DMS53 (cell line): Measurements from ENCODE around the gene CALCOCO1.
"Not testable (repeated sequence)": the region's sequence is repeated elsewhere in the genome, so short reads cannot be mapped to it uniquely, and the experiment has no call there.

Experiments
- DNase-seq: peaks from one replicate; lab custom pipeline; 2025; lab: John Stamatoyannopoulos, UW

Gene CALCOCO1, protein sequence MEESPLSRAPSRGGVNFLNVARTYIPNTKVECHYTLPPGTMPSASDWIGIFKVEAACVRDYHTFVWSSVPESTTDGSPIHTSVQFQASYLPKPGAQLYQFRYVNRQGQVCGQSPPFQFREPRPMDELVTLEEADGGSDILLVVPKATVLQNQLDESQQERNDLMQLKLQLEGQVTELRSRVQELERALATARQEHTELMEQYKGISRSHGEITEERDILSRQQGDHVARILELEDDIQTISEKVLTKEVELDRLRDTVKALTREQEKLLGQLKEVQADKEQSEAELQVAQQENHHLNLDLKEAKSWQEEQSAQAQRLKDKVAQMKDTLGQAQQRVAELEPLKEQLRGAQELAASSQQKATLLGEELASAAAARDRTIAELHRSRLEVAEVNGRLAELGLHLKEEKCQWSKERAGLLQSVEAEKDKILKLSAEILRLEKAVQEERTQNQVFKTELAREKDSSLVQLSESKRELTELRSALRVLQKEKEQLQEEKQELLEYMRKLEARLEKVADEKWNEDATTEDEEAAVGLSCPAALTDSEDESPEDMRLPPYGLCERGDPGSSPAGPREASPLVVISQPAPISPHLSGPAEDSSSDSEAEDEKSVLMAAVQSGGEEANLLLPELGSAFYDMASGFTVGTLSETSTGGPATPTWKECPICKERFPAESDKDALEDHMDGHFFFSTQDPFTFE

DNA sequence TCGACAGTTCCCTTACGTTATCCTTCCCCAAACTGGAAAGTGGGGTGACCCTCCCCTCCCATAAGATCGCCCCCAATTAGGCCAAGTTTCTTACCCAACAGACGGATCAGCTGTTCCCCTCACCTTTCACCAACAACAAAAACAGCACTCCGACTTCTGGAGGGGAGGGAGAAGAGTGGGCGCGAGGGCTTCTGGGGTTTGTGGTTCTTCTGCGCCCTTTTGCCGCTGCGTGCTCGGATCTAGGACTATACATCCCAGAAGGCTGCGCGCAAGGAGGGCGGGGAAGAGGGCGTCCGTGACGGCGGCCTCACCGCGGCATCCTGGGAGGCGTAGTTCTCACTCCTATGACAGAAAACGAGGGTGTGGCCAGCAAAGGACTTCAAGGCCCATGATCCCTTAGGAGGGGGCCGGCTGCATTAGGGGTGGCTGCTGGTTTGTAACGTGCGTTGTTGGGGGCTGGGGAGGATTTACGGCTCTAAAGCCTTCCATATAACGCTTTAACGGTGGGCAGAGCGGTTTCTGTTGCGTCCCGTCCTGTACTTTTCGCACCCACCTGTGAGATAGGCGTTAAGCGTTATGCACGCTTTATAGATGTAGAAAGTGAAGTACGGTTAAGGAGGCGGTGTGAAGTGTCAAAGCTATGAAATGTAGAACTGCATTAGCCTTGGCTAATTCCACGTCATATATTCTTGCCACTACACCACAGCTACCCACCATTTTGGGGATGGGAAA lies at the start of gene CALCOCO1:
TSS of gene CALCOCO1 (minus strand) at position 143 of the 732 bp plus-strand sequence. CDS start 2,210 bp downstream, outside the sequence.
- peak; percentile 99 for DNase-seq

DNA sequence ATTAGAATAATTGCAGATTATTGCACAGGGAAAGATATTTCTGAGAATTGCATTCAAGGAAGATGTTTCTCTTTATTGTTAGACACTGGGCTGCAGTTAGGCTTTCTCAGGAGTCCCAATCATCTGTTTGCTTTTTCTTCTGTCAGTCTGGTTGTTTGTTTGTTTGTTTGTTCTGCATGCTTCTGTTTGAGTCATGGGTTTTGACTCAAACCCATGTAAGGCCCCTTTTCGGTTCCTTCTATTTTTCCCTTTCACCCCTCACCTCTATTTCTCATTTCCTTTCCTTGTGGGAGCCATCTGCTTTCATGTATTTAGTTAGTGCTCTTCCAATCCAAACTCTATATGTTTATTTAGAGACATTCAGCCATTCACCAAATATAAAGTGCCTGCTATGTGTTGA lies 49.6 kb upstream of the CALCOCO1 start:
- no peak for DNase-seq

DNA sequence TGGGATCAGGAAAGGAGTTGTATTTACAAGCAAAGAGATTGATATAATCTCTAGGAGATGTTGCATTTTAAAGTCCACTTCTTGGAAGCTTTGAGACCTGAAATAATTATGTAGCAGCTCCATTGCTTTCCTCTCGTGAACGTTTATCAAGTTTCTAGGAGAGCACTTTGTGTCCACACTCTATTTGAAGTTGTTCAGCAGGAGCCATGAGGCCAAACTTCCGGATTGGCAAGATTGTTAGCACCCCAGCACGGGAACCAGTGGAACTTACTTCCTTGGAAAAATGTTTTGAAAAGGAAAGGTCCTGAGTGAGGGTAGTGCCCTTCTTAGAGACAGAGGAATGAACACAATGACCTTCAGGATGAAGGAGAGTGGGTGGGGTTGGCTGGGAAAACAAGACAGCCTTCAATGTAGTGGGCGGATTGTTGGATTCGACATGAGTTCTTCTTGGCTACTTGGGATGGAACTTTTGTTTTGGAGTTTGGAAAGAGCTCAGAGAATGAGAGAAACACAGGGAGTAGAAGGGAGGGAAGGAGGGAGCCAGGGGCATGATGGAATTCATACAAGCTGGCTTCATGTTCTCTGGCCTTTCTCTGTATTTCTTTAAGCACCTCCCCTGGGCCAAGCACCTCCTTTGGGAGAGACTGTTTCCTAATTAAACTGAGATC lies 48.4 kb upstream of the CALCOCO1 start:
- no peak for DNase-seq

- DNase-seq = no peak
These were observed 43.0 kb upstream of the CALCOCO1 start for GRCh38 chr12:53770281-53770680.

- DNase-seq = no peak
These were observed 41.7 kb upstream of the CALCOCO1 start for GRCh38 chr12:53768976-53769375.

- no peak for DNase-seq
These were observed 39.6 kb upstream of the CALCOCO1 start for GRCh38 chr12:53766881-53767280.

DNA sequence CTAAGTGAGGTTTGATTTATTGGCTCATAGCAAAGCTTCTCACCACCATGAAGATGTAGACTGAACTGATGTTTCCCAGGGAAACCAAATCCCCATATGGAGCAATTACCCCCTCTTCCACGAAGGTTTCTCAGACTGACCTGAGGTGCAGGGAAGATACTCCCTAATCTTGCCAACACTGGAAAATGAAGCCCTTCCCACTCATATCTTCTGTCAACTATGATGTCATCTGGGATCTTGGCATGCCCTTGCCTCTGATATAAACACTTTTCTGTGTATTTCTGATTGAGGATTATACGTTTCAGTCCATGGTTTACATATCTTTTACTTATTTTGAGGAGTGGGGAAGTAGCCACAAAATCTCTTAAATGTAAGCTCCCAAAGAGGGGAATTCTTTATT lies 38.6 kb upstream of the CALCOCO1 start:
- DNase-seq = no peak

- no peak for DNase-seq
These were observed 37.4 kb upstream of the CALCOCO1 start for GRCh38 chr12:53764615-53765014.

DNA sequence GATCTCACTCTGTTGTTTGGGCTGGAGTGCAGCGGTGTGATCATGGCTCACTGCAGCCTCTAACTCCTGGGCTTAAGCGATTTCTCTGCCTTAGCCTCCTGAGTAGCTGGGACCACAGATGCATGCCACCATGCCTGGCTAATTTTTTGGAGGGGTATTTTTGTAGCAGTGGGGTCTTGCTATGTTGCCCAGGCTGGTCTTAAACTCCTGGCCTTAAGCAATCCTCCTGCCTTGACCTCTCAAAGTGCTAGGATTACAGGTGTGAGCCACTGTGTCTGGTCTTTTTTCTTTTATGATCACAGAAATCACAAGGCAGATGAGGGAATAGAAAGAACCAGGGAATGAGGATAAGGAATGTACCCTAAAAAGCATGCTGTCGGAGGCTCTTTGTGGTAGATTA lies 35.5 kb upstream of the CALCOCO1 start:
- DNase-seq = not testable (repeated sequence)

DNA sequence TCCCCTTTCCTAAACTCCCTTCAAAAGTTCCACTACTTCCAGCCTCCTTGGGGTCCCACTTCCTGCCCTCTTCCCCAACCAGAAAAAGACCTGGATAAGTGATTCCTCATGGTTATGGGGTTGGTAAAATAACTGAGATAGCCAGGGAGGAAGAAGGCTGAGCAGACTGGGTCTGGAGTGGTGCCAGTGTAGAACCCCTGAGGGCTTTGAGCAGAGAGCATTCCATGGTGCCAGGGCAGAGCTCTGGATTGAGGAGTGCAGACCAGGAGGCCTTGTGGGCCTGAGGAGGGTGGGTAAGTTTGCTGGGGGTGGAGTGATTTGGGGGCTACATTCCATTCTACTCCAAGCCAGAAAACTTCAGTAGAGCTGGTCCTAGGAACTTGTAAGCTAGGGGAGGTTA lies 34.1 kb upstream of the CALCOCO1 start:
- no peak for DNase-seq

- DNase-seq = no peak
These were observed 32.0 kb upstream of the CALCOCO1 start for GRCh38 chr12:53759261-53759660.

- DNase-seq = no peak
These were observed 31.5 kb upstream of the CALCOCO1 start for GRCh38 chr12:53758730-53759103.

- DNase-seq = no peak
These were observed 31.0 kb upstream of the CALCOCO1 start for GRCh38 chr12:53758081-53758729.

DNA sequence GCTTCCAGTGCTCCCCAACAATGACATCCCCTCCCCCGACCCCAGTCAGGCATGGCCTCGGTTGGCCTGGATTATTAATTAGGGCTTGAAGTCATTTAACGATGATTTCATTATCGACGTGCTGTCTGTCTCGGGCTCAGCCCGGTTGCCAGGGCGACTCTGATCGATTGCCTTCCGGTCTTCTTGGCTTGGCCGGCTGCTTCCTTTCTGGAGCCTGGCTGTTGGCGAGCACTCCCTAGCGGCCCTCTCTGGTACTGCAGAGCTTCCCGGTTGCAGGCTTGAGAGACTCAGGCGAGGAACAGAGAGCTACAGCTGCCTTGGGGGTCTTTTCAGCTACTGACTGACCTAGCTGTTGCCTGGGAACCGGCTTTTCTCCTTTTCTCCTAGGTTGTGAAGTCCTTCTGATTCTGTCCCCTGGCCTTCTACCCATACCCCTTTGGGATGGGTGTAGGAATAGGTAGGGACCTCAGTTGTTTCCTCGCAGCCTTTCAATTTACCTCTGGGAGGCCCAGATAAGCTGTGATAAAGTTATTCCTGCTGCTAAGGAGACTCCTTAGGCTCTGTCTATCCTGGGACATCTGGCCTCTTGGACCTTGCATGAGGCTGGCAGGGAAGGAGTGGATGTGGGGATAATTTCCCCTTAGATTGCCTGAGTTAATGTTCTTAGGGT lies 30.0 kb upstream of the CALCOCO1 start:
- peak; percentile 88 for DNase-seq

GRCh38 chr12:53756300-53757100 lies 29.2 kb upstream of the CALCOCO1 start:
- peak; percentile 45 for DNase-seq

GRCh38 chr12:53755893-53756292 lies 28.6 kb upstream of the CALCOCO1 start:
- no peak for DNase-seq

GRCh38 chr12:53755451-53755891 lies 28.2 kb upstream of the CALCOCO1 start:
- DNase-seq = no peak

DNA sequence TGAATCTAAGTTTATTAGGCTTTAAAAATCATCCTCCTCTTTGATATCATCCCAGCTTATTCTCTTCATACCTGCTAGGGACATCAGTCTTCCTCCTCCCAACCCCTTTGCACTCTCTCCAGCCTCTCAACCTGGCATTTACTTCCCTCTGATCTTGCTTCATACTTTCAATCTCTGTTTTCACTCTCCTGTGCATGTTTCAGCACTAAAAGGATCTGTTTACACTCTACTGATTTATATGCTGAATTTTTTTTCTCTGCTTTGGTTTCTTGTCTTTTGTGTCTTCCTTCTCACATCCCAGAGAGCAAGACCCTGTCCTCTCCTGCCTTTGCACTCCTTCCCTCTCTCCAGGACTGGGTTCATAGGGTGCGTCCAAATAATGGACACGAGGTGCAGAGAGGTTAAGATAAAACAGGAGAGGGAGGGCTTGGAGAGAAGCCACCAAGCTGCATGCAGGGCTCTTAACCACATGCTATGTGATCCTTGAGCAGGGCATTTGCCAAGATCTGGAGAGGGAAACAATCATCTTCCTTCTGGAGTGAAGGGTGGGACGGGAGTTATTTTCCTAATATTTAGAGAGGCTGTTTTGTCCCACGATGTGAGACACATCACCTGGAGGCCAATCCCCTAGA lies 27.5 kb upstream of the CALCOCO1 start:
- DNase-seq = no peak

DNA sequence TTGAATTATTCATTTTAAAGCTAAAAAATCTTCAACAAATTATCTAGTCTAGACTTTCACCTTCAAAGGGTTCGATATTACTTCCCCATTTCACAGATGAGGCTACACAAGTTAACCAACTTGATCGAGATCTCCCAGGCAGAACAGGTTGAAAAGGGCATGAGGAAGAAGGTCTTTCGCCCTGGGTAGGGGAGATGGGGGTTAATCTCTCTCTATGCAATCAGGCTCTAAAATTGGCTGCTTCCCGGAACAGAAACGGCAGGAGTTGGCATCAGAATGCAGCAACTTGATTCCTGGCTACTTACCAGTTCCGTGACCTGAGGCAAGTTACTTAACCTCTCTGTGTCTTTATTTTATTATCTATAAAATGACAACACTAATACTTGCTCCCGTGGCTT lies 26.9 kb upstream of the CALCOCO1 start:
- DNase-seq = no peak

GRCh38 chr12:53752621-53753020 lies 25.4 kb upstream of the CALCOCO1 start:
- no peak for DNase-seq
